GM21825 (cell line): ENCODE measurements around the gene MARK3.

ENCODE experiments used
- ATAC-seq: cut with Tn5 transposase; IDR thresholded peaks from one replicate; pipeline ENCODE4 v1.9.1; 2021; ENCODE audit warnings: mild to moderate bottlenecking, moderate library complexity; ENCODE audit not compliant: unreplicated experiment

Gene MARK3

DNA sequence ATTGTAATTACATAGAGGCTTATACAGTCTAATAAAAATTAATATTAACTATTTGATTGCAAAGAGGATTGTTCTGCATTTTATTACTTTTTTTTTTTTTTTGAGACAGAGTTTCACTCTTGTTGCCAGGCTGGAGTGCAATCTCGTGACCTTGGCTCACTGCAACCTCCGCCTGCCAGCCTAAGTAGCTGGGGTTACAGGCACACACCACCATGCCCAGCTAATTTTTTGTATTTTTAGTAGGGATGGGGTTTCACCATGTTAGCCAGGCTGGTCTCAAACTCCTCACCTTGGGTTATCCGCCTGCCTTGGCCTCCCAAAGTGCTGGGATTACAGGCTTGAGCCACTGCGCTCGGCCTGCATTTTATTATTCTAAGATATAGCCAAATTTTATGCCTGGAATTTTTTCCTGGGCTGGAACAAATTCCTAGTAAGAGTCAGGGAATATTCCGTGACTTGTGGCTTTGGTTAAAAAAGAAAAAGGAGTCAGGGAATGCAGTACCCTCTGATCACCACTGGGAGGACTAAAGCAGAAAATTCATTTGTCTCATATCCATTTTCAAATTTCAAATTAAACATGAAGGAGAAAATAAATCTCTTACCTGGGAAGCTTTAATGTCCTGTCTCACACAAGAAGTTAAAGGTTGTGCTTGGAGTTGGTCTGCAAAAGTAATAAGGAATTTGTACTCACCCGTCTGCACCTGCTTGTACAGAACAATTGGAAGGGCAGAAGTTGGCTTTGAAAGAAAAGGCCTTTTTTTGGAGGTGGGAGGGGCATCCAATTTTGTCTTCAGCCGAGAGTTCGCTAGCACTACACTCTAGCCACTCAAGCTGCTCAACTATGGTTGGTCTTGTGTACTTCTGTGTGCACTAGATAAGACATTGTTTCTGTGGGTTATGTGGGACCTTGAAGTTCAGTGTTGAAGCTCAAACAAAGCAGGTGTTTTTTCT, 8.7 kb downstream of the MARK3 start:
- no peak for ATAC-seq

DNA sequence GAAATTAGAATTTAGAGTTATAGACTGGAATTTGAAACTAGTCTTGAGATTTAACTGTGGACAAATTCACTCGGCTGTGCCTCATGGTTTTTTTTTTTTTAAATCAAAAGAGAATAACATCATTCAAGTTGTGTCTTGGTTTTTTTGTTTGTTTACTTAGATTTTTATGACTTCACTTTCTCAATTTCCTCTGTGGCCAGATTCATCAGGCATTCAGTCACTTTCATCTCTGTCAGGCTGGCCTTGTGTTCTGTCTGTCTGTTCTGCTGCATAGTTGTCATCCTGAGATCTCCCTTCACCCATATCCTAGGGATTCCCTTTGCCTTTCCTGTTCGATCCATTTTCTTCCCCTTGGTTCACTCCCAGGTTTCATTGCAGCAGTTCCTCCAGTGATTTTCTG, 10.0 kb downstream of the MARK3 start:
- no peak for ATAC-seq

- no peak for ATAC-seq
These were observed 11.2 kb downstream of the MARK3 start for GRCh38 chr14:103396463-103396862.

DNA sequence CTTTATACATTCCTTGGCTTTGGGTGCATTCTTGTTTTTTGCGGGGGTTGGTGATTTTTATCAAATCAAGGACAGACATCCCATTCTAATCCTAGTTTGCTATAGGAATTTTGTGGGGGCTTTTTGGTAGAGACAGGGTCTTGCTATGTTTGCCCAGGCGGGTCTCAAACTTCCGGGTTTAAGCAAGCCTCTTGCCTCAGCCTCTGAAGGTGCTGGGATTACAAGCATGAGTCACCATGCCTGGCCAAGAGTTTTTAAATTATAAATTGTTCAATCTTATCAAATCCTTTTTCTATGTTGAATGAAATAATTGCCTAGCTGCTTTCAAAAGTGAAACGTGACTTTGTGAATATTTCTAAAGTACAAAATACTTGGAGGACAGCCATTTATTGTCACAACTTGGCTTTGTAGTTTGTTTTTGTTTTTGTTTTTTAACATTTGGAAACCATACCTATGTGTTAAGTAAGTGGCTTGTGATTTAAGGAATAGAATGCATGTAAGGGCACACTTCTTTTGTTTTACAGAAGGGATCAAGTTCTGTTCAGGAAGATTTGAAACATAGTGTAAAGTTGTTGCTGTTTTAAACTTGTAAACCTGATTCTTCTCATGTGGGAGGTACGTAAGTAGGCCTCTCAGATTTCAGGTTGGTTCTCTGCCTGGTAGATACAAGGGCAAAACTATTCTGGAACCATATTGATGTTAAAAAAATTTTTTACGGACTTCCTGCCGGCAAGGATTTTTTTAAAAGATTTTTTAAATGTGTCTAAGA, 13.4 kb downstream of the MARK3 start:
- no peak for ATAC-seq

DNA sequence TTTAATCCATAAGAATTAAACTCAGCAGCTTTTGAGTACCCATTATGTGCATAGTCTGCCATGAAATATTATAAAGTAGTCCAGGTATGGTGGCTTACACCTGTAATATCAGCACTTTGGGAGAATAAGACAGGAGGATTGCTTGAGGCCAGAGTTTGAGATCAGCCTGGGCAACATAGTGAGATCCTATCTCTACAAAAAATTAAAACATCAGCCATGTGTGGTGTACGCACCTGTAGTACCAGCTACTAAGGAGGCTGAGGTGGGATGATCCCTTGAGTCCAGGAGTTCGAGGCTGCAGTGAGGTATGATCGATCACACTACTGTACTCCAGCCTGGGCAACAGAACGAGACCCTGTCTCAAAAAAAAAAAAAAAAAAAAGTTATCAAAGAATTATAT, 15.3 kb downstream of the MARK3 start:
- no peak for ATAC-seq

GRCh38 chr14:103401223-103402214, 16.3 kb downstream of the MARK3 start:
- no peak for ATAC-seq

- no peak for ATAC-seq
These were observed 17.5 kb downstream of the MARK3 start for GRCh38 chr14:103402695-103403094.

DNA sequence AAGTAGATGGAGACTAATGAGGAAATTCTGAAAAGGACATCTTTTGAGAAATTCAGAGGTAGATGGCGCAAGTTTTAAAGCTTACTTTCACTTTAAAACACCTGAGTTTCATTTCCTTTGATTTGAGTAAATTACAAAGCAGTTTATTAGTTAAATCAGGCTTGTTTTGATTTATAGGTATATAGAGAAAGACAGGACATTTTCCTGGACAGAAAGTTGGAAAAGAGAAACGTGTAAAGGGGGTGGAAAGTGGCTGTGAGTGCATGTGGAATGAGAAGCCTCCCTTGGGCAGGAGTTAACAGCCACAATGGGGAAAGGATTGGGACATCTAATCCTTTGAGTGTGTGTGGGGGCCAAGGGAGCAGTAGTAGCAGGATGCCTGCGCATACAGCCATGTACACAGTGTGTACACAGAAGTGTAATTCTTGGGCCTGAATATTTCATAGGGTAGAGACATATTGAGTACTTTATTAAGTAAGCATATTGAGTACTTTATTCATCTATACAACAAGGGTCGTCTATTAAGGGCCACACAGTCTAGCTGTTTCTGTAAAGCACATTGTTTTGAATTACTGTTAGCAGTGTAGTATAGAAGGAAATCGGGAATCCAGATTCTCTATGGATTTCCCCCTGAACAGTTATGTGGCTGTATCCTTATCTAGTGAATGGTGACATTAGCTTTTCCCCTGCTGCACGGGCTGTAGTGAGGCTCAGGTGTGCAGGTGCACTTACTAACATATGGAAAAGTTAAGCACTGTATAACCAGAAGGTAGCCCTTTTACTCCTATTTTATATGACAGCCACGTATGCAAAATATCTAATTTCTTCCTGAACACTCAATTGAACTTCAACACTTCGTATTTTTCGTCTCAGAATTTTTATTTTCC, 19.1 kb downstream of the MARK3 start:
- ATAC-seq: no peak

DNA sequence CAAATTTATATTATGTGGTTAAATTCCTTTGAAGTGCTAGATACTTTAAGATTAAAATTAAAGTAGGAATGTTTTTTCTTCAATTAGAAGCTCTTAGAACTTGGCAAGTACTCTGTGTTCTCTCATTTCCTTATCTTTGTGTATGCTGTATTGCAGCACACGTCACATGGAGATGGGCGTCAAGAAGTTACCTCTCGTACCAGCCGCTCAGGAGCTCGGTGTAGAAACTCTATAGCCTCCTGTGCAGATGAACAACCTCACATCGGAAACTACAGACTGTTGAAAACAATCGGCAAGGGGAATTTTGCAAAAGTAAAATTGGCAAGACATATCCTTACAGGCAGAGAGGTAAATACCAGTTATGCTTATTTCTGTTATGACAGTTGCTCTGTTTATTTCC, 19.7 kb downstream of the MARK3 start:
- no peak for ATAC-seq

- ATAC-seq: no peak
These were observed 23.4 kb downstream of the MARK3 start for GRCh38 chr14:103408491-103409155.

DNA sequence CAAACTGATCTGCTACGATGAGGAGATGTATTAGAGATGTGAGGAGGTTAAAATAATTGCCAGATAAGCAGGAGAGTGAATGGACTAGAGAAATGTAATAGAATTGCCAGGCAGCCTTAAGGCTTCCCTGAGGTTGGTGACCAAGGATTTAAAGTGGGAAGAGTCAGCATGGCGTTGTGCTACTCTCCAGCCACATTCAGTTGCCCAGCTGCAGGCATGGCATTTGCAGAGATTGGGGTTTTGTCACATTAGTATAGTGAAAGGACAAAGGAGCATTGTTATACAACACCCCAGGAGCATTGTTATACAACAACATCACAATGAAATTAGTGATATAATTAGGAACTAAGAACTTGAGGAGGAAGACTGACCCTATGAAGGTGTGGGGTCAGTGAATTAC, 31.7 kb downstream of the MARK3 start:
- ATAC-seq: no peak

DNA sequence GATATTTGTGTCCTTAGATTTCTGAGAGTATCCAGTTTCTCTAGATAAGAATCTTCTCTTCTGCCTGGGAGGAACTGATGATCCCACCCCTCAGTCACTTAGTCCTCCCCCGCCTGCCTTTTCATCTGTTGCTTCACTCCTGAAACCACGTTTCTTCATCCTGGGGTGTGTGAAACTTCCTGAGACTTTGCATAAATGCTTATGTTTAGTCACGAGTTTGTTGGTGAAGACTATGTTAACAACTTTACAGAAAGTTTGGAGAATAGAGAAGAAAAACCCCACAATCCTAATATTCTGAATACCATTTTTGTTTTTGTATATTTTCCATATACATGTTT, 33.2 kb downstream of the MARK3 start:
- no peak for ATAC-seq

- ATAC-seq: no peak
These were observed 36.3 kb downstream of the MARK3 start for GRCh38 chr14:103421556-103421955.

GRCh38 chr14:103423050-103423461, 37.8 kb downstream of the MARK3 start:
- no peak for ATAC-seq

DNA sequence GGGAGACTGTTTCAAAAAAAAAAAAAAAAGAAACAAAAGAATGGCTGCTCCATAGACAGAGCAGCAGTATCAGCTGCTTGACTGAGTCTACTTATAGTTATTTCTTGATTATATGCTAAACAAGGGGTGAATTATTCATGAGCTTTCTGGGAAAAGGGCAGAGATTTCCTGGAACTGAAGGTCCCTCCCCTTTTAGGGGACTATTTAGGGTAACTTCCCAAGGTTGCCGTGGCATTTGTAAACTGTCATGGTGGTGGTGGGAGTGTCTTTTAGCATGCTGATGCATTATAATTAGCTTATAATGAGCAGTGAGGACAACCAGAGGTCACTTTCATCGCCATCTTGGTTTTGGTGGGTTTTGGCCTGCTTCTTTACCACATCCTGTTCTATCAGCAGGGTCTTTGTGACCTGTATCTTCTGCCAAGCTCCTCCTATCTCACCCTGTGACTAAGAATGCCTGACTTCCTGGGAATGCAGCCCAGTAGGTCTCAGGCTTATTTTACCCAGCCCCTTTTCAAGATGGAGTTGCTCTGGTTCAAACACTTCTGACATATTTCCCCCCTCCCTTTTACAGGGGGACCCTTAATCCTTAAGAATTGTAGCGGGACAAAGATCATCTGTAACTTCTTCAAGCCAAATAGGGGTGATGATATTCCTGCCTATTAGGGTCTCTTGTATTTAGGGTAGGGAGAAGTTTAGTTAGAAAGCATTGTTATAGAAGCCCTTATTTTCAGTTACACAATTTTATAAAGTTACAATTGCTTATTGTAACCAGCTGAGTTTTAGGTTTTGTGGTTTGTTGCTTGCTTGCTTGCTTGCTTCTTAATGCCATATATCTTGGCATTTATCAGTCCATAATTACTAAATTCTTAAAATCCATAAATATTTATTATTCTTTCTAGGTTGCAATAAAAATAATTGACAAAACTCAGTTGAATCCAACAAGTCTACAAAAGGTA, 42.5 kb downstream of the MARK3 start:
- no peak for ATAC-seq

GRCh38 chr14:103428723-103429556, 43.7 kb downstream of the MARK3 start:
- no peak for ATAC-seq

GRCh38 chr14:103430358-103430757, 45.1 kb downstream of the MARK3 start:
- no peak for ATAC-seq
